Activated CD4-positive, CD25-positive, alpha-beta regulatory T cell treated with anti-CD3 and anti-CD28 coated beads, Interleukin-2, amount 50 U/mL, for 16 hours (primary cell): ENCODE results near the gene PTPRK.
A peak's percentile ranks its signal among the peaks of the same experiment; 100 is the strongest.
"Not testable (repeated sequence)": the region's sequence is repeated elsewhere in the genome, so short reads cannot be mapped to it uniquely, and the experiment has no call there.

Source experiments
- DNase-seq: peaks from one replicate; pipeline ENCODE4 v3.0.0-alpha.2; 2020; ENCODE audit warnings: low read depth, low spot score

Gene PTPRK

DNA sequence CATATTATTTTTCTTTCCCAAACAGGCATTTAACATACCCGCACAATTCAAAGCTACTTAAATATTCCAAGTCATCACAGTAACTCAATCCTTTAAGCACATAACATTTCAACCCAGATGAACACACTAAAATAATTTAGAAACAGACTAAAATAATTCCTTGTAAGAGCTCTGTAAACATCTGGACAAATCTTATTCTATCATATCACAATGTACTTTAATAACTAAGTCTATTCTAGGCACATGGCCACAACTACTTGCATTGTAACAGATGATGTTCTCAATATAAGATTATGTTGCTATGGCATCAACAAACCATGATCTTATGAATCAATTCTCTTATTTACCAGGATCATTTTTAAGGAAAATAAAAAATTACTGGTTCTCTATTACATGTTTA, 496.4 kb downstream of the PTPRK start:
- no peak for DNase-seq

DNA sequence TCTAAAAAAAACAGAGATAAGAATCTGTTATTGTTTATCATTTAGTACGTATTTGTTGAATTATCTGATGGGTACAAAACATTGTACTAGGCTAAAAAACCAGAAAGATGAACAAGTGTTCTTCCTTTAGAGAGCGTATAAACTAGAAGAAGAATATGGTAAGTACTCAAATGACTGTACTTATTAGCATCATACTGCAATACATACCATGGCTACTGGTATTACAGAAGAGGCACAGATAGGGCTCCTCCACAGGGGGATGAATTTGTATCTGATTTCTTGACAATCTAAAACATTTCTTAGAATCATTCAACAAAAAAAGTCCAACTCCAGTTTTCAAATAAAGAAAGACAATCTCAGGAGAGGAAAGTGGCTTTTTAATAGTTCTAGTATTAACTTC, 501.6 kb downstream of the PTPRK start:
- no peak for DNase-seq

DNA sequence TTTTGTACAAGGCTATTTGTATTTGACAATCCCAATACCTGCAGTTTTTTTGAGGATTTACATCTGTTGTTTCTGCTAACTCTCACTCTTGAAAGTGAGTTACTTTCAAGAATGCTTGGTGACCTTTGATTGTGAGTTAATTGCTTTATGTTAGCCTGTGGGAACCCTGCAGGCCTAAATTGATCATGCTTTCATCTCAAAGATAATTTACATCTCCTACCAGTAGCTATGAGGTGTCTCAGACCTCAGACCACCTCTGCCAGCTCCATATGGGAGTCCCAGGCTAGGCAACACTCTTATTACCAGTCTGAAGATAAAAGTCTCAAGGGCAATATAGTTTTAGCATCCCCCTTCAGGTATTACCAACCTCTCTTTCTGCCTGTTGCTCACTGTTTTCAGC, 503.1 kb downstream of the PTPRK start:
- no peak for DNase-seq

DNA sequence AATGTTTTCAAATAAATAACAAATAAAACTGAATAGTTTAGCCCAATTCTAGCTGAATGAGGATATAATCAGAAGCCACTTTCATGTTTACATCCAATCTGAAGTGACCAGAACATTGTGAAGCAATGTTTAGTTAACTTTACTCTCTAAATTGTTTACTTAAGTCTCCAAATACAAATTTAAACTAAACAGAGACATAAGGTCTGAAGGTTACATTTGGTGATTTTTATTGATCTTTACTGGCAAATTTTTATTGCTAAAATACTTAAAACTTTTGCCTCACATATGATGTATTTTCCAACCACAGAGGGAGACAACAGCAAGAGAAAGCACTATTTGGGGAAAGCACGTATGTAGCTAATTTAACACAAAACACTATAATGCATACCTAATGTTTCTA, 512.7 kb downstream of the PTPRK start:
- DNase-seq = no peak

DNA sequence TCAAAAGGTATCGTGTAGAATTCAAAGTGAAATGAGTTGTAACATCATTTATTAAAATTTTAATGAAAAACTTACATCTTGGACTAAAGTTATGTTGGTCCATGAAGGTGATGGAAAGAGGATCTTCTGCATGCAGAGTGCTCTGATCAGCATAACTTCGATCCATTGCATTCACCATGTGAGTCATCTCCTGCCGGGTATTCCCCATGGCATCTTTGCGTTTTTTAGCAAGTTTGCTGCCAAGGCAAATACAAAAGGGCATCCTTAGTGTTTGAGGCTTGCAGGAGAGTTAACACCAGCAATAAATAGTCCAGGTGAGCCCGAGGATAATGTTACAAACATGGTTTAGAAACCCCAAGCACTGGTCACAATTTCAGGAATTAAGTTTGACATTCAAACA, 515.4 kb downstream of the PTPRK start:
- no peak for DNase-seq

DNA sequence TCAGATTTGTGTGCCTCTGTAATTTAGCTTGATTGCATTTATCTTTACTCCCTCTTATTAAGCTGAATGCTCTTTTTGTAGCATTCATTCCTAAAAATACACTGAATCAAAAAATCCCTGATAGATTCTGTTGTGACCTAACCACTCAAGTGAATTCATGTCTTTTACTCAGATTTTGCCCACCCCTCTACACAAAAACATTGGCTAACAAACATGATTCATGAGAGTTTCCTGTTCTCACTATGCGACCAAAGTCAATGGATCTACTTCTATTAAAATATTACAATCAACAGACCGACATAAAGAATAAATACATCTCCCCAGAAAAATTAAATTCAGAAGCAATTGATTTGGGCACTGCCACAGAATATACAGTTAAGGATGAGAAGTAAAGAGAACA, 520.0 kb downstream of the PTPRK start:
- DNase-seq = no peak

DNA sequence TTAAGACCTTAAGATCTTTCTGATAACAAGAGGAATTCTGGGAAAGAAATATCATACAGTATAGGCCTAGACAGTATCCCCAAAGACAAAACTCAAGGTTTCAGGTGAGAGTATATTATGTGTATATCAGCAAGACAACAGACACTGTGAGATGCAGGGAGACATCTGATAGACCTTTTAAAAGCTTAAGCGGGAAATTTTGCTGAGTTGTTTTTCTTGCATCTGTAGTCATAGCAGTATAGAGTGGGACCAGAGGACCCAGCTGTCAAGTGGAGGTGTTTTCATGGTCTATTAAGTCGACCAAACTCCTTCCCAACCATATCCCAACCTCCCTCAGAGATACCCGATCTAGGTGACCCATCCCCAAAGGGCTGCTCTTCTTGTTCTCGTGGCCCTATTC, 521.4 kb downstream of the PTPRK start:
- no peak for DNase-seq

DNA sequence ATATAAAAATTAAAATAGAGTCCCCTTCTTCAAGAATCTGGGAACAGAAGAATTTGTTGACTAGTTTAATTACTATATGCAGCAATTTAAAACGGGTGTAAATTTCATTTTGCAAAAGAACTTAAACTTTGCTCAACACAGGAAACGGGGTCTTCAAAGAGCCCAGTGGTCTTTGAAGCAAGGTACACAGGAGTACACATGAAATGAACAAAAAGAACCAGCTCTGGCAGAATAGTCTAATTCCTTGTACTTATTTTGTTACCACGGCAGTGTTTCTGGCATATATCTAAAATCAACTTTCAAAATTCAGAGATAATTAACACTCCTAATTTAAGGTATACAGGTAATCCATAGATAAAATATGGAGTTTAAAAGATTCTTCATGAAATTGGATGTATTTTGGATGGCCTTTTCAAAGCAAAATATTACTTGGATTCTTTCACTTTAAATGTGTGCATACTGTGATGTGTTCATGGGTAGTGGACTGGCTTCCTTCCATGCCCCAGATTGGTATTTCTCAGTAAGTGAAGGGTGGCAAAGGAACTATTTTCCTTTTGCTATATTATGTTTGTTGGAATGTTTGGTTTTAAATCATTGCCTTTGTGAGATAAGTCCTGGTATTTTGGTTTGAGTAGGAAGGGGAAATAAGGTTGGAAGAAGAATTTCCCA, 522.8 kb downstream of the PTPRK start:
- no peak for DNase-seq

DNA sequence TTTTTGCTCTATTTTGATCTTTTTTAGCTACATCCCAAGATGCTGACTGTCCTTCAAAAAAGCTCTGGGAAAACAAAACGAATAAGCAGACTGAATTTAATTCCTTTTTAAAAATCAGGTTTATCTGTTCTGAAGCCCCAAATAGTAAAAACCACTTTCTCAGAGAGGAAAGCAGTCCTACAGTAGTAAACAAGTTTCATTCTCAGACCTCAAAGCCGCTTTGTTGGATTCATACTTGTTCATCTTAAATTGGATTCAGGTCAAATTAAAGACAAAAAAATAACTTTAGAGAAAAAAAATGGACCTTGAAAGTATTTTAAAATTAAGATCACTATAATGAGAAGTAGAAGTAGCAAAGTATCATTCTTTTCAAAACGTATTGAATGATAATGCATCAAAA, 523.5 kb downstream of the PTPRK start:
- DNase-seq = no peak

DNA sequence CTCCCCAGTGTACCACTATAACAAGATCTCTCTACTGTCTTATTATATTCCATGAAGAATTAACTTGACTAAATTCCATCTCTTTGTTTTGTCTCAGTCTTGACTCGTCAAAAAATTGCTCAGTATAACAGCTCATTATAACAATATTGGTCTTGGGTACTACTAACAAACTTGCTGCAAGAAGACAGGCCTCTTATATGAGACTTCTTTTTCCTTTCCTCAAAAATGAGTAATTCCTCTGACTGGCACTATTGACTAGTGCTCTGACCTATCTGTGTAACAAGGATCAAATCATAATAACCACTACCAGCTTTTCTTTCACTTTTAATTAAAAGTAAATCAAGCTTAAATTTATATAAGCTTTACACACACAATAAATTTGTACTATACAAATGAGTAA, 528.3 kb downstream of the PTPRK start:
- DNase-seq = no peak

DNA sequence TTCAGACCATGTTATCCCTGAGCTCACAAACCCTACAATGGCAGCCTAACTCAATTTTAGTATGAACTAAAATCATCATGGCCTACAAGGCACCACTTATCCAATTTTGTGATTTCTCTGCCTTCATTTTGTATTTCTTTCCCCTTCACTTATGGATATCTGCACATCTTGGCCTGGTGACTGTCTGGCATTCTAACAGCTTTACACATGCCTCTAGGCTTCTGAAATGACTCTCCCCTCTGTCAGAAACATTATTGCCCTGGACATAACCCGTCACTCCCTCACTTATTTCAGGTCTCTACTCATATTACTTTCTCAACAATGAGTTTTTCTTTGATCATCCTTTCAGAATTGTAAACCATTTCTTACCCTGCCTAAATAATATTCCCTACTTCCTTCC, 530.3 kb downstream of the PTPRK start:
- no peak for DNase-seq

DNA sequence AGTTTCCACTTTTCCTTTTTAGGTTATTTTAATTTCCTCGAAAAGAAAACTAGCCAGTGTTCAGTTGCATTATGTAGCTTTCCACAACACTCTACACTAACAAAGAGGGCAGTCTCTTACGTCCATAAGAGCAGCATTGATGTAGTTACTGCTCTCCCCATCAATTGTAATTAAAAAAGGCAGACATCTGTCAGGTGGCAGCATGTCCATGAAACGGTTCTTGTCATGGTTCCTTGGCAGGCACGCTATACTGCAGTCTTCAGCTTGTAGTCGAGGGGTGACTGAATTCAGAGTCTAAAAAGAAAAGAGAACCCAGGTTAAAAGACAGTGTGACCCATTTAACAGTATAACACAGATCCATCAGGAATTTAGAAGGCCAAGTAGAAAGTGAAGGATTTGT, 539.4 kb downstream of the PTPRK start:
- no peak for DNase-seq

DNA sequence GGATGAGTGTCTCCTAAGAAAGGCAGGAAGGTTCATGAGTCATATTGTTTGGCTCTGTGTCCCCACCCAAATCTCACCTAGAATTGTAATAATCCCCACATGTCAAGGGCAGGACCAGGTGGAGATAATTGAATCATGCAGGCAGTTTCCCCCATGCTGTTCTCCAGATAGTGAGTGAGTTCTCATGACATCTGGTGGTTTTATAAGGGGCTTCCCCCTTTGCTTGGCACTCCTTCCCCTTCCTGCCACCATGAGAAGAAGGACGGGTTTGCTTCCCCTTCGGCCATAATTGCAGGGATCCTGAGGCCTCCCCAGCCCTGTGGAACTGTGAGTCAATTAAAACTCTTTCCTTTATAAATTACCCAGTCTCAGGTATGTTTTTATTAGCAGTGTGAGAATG, 542.2 kb downstream of the PTPRK start:
- not testable (repeated sequence) for DNase-seq

DNA sequence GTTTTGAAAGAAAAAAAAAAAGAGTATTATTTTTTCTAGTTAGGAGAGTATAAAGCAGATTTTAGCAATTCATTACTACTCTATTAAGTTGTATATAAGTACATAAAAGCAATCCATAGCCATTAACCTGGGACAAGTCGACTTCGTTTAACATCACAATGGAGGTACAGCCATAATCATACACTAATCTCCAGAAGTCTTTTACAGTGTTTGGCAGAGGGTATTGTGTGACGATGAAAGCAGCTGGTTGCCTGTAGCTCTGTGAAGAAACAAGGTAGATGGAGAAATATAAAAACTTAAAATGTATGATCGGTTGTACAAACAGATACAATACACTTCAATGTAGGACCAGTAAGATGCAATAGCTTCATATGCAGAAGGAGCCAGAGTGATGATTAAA, 543.6 kb downstream of the PTPRK start:
- DNase-seq = no peak

DNA sequence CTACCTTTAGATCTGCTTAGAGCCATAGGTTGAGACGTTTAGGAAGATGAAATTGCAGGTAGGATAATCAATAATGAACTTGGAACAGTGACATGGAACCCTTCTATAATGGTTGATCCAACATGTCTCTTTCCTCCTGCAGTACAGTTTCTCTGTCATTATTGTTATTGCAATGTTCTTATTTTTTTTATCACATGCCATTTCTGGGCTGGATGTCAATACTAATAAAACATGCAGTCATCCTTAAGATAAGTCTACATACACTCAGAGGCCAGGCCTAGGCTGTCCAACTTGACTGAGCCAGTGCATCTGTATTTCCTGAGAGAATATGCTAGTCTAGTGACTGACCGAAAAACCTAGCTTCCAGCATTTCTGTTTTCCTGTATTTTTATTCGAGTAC, 544.3 kb downstream of the PTPRK start:
- DNase-seq = no peak

DNA sequence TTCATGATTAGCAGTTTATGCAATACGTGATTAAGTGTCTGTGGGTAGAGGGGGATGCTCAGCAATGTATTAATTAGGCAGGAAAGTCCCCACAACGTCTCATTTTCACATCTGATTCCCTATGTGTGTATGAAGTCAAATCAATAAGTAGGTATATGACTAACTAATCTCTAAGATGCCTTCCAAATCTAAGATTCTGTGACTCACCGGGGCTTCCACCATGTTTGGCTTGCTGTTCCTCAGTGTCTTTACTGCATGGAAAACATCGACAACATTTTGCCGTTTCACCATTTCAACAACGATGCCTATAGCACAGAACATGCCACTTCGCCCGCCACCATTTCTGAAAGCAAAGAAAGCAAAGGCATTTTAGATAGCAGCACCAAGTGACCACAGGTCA, 547.6 kb downstream of the PTPRK start:
- DNase-seq = no peak

DNA sequence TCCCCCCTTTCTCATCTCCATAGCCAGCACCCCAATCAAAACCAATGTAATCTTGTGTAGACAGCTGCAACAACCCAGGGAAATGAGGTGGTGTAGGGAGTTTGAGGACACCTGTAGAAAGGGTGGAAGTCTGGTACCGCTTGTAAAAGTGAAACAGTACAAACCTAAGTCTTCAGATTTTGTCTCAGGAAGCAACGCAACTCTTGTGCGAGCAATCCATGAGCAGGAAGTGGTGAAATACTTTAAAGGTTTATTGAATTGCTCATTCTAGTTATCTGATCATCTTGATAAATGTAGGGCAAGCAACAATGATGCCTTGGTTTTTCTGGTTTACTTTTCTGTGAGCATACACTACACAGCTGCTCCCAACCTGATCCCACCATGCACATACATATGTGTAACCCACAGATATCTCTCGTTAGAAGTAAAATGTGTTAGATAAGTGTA, 548.4 kb downstream of the PTPRK start:
- peak; percentile 8 for DNase-seq

DNA sequence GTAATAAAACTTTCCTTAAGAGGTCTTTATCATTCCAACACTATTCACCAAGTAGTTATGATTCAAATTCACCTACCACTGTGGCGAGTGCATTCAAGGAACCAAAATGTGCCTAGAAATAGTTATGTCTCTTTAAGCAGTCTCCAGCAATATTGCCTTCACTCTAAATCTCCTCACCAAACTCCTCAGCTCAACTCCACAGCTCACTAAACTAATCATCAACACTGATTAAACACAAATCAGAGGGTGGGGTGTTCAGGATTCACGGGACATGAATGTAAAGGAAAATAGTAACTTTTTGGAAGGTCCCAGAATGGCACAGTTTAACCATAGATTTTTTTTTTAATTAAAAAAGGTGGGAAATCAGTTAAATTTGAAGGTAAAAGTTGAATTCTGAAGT, 549.0 kb downstream of the PTPRK start:
- DNase-seq = no peak

DNA sequence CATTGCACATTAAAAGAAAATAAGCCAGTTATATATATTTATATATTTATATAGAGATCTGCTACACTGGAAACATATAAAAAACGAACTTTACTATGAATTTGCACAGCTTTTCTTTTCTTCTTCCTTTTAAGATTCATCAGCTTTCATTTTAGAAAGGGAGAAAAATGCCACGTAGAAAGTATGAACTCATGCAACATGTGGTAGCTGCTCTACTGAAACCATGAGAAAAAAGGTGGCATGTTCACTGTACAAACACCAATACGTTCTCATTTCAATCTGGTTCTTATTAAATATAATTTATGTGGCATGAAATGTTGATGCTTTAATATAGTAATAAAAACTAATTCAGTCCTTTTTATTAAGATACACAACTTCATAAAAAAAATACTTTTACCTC, 550.7 kb downstream of the PTPRK start:
- no peak for DNase-seq

DNA sequence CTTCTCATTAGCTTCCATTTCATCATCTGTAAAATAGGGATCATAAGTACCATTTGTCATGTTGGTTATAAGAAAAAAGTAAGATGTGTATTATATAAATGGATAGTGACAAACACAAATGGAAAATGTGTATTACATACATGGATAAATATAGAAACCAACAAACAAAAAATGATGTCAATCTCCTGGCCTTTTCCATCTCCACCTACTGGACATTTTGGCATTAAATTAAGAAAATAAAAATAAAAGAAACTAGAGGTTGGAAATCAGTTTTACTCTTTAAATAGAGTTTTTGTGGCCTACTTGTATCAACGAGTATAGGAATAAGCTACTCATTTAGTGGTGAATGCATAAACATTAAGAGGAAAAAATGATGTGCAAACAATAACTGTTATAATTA, 552.0 kb downstream of the PTPRK start:
- no peak for DNase-seq

DNA sequence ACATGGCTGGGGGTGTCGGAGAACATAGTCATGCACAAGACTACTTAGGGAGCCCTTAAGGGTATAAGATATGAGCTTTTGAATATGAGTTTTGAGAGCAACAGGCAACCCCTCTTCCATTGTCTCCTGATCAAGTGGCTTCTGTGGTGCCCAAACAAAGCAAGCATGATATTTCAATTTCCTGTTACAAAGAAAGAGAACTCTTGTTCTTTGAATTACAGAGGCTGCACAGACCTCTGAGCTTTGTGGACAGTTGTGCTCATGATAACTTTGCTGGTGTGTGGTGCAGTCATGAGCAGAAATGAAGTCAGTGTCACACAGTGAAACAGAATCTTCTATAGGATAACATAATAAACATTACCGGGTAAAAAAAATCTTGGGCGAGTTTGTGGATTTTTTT, 552.7 kb downstream of the PTPRK start:
- no peak for DNase-seq

DNA sequence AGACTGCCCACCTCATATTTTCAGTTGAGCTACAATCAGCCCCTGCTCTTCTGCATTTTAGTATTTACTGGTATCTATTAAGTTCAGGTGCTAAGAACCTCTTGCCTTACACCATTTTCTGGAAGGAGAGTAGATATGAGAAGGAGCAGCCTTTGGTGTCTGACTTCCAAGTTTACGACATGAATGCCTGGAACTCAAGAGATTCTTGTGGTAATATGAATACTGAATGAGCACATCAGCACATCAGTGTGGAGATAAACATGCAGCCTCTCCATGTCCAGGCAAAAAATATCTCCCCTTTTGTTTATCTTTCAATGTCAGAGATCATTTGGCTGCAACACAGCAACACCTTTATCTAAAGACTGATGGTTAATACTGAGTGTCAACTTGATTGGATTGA, 553.8 kb downstream of the PTPRK start:
- DNase-seq = no peak

DNA sequence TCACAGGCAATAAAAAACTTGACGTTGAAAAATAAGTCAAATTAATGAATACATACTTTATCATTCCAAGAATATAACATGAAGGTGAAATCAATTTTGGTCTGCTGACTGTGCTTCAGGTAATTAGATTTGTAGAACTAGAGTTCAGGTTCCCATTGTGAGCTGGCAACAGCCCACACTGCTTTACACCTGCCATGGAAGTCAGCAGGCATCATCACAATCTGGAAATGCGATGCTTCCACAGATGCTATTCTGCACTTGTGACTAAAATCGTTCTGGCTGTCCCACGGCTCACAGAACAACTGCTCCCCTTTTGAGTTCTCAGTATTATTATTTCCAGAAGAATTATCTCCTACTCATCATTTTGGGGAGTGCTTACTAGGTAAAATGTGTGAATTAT, 556.9 kb downstream of the PTPRK start:
- DNase-seq = no peak

DNA sequence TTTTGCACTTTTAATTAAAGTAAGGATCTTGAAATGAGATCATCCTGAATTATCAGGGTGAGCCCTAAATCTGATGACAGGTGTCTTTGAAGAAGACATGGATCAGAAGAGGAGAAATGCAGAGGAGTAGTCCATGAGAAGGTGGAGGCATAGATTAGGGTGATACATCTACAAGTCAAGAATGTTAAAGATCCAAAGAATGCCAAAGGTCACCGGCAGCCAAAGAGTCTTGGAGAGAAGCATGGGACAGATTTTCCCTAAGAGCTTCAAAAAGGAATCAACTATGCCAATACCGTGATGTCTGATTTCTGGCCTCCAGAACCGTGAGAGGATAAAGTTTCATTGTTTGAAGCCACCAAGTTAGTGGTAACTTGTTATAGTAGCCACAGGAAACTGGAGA, 560.5 kb downstream of the PTPRK start:
- no peak for DNase-seq
